Ammon's horn (tissue), 1 donor: ENCODE data around the gene SS18L1.
A peak's percentile ranks its signal among the peaks of the same experiment; 100 is the strongest.
"Not testable (repeated sequence)": the region's sequence is repeated elsewhere in the genome, so short reads cannot be mapped to it uniquely, and the experiment has no call there.

ENCODE experiments used
- DNase-seq: peaks from one replicate; pipeline ENCODE4 v3.0.0-alpha.2; 2016; ENCODE audit warnings: low spot score

Gene SS18L1

GRCh38 chr20:62137092-62137384, 6.5 kb upstream of the SS18L1 start:
- DNase-seq = no peak

GRCh38 chr20:62137478-62138203, 5.9 kb upstream of the SS18L1 start:
- no peak for DNase-seq

GRCh38 chr20:62138204-62138543, 5.4 kb upstream of the SS18L1 start:
- no peak for DNase-seq

- DNase-seq = no peak
Measured at GRCh38 chr20:62138912-62139311, 4.7 kb upstream of the SS18L1 start.

- no peak for DNase-seq
Measured at GRCh38 chr20:62139636-62140035, 3.9 kb upstream of the SS18L1 start.

- DNase-seq = no peak
Measured at GRCh38 chr20:62141043-62141396, 2.5 kb upstream of the SS18L1 start.

- no peak for DNase-seq
Measured at GRCh38 chr20:62141397-62142251, 1.9 kb upstream of the SS18L1 start.

GRCh38 chr20:62142252-62143080, 1.1 kb upstream of the SS18L1 start:
- DNase-seq = no peak

GRCh38 chr20:62143957-62144825, 622 bp downstream of the SS18L1 start:
- DNase-seq = peak; percentile 57

- DNase-seq = no peak
Measured at GRCh38 chr20:62145688-62146018, 2.1 kb downstream of the SS18L1 start.

- no peak for DNase-seq
Measured at GRCh38 chr20:62146019-62146755, 2.6 kb downstream of the SS18L1 start.

GRCh38 chr20:62147125-62147524, 3.6 kb downstream of the SS18L1 start:
- no peak for DNase-seq

- no peak for DNase-seq
Measured at GRCh38 chr20:62147528-62147927, 4.0 kb downstream of the SS18L1 start.

- DNase-seq = not testable (repeated sequence)
Measured at GRCh38 chr20:62148383-62148782, 4.8 kb downstream of the SS18L1 start.

- DNase-seq = no peak
Measured at GRCh38 chr20:62148908-62149314, 5.3 kb downstream of the SS18L1 start.

GRCh38 chr20:62149532-62150309, 6.2 kb downstream of the SS18L1 start:
- DNase-seq = peak; percentile 57

GRCh38 chr20:62150310-62150575, 6.7 kb downstream of the SS18L1 start:
- no peak for DNase-seq

- no peak for DNase-seq
Measured at GRCh38 chr20:62151225-62151624, 7.7 kb downstream of the SS18L1 start.

- no peak for DNase-seq
Measured at GRCh38 chr20:62151835-62152364, 8.3 kb downstream of the SS18L1 start.

GRCh38 chr20:62155428-62156253, 12.1 kb downstream of the SS18L1 start:
- no peak for DNase-seq
